Body of pancreas (tissue), 4 donors: ENCODE results near the gene MAPK8IP3.

Experiments
- POLR2A ChIP-seq, 3 donors: fragments of 450-650 bp; IDR thresholded peaks; one replicate each; pipeline ENCODE4 v1.6.1; 2016; ENCODE audit warnings: antibody characterized with exemption in 3 of 3, mild to moderate bottlenecking in 2 of 3
- TF ChIP-seq, protein P1 (sequence below), 7 experiments: fragments of 450-650 bp in 4 of 7; fragments of 200-600 bp in 3 of 7; sonication (generic) in 3 of 7; IDR thresholded peaks; one replicate each; pipeline ENCODE4 v1.5.1; 2016 to 2019; ENCODE audit warnings: antibody characterized with exemption in 7 of 7

DNA sequence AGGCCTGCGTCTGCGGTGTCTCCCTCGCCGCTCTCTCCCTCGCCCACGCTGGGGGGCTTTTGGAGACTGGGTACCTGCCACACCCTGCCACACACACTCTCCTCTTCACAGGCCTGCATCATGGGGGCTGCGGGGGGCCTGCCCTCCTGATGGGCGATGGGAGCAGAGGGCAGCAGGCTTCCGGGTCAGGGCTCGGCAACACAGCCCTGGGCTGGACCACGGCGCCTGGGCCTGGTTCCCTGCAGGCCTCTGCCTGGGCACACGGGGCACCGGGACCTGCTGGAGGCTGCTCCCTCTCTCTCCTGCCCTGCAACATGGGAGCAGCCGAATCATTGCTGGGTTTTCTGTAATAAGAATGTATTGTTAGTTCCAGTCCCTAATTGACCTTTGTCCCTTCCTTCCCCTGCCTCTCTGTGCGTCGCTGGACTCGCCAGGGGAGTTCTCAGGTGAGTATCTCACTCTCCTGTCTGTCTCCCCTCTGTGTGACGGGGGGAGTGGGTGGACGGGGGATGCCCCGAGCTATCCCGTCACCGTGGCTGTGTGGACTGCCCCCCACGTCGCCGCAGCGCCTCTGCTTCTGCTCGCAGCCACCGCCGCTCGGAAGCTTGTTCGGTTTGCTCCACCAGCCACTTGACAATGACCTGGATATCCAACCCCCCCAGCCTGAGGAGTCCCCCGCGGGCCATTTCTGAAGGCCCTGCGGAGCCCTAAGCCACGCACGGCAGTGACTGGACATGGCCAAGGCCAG lies 51.9 kb downstream of the MAPK8IP3 start:
- TF ChIP-seq, protein P1, sequence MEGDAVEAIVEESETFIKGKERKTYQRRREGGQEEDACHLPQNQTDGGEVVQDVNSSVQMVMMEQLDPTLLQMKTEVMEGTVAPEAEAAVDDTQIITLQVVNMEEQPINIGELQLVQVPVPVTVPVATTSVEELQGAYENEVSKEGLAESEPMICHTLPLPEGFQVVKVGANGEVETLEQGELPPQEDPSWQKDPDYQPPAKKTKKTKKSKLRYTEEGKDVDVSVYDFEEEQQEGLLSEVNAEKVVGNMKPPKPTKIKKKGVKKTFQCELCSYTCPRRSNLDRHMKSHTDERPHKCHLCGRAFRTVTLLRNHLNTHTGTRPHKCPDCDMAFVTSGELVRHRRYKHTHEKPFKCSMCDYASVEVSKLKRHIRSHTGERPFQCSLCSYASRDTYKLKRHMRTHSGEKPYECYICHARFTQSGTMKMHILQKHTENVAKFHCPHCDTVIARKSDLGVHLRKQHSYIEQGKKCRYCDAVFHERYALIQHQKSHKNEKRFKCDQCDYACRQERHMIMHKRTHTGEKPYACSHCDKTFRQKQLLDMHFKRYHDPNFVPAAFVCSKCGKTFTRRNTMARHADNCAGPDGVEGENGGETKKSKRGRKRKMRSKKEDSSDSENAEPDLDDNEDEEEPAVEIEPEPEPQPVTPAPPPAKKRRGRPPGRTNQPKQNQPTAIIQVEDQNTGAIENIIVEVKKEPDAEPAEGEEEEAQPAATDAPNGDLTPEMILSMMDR (IDR thresholded peaks at IDR 0.05) = no peak
- TF ChIP-seq POLR2A (IDR thresholded peaks at IDR 0.05) = no peak
